HG03097 (cell line): ENCODE results near the gene NBPF1.
"Not testable (repeated sequence)": the region's sequence is repeated elsewhere in the genome, so short reads cannot be mapped to it uniquely, and the experiment has no call there.

ENCODE experiments used
- ATAC-seq: cut with Tn5 transposase; IDR thresholded peaks from one replicate; pipeline ENCODE4 v1.9.1; 2021; ENCODE audit not compliant: unreplicated experiment, low FRiP score

NBPF1 gene

GRCh38 chr1:16623812-16624719 is 10.7 kb upstream of the NBPF1 start:
- ATAC-seq = not testable (repeated sequence)

GRCh38 chr1:16623337-16623736 is 10.0 kb upstream of the NBPF1 start:
- ATAC-seq = not testable (repeated sequence)

GRCh38 chr1:16621681-16622315 is 8.4 kb upstream of the NBPF1 start:
- not testable (repeated sequence) for ATAC-seq

GRCh38 chr1:16621300-16621658 is 7.9 kb upstream of the NBPF1 start:
- ATAC-seq = no peak

DNA sequence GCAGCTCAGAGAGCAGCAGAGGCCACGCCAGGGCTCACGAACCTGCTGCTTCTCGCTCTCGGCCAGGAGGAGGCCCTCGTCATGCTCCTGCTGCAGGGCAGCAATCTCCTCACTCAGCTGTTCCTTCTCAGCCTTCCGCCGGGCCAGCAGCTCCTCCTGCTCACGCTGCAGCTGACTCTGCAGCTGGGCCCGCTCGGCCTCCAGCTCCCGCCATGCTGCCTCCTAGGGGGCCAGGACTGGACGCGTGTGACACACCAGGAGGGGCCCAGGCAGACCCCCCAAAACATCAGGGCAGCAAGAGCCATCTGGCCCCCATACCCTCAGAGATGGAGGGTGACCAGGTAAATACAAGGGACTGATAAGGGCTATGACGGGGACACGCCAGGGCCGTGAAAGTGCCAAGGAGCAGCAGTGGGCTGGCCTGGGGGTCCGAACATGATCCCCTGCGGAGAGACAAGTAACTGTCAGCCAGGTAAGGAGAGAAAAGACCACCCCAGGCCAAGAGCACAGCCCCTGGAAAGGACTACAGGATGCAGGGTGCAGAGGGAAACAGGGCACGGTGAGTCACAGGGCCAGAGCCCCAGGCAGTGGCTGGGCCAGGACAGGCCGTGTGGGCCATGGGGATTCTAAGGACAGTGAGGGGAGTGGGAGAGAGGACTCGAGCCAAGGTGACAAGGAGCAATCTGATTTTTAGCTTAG is 6.6 kb upstream of the NBPF1 start:
- ATAC-seq = not testable (repeated sequence)

- no peak for ATAC-seq
Measured at GRCh38 chr1:16618719-16619118, 5.4 kb upstream of the NBPF1 start.

DNA sequence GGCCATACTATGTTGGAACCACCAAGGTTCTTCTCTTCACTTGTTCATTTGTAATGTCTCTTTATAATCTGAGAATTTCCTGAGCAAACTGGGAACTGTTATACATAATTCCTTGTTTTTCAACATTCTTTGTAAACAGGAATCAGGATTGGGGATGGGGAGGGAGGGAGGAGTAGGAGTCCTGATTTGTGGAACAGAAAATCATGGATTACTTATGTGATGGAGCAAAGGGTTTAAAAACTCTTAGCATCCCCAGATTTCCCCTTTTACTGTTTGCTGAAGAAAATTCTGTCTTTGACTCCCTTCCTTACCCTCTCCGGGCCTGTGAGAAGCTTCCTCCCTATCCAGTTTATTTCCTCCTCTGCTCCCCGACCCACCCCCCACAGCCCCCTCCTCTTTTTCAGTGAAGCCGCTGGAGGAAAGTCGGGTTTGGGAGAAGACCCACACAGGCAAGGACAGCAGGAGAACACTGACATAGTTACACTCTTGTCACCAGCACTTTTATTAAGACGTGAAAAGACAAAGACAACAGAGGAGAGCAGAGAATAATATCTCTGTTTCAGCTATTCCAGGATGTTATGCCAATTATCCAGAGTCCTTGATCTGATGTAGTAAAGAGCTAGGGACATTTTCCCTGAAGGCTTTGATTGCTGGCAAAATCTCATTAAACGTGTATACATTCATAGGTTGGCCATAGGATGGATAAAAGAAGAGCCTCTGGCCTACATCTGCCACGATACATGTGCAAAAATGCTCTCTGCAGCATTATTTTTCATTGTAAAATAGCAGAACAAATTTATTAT is 4.6 kb upstream of the NBPF1 start:
- ATAC-seq = no peak

DNA sequence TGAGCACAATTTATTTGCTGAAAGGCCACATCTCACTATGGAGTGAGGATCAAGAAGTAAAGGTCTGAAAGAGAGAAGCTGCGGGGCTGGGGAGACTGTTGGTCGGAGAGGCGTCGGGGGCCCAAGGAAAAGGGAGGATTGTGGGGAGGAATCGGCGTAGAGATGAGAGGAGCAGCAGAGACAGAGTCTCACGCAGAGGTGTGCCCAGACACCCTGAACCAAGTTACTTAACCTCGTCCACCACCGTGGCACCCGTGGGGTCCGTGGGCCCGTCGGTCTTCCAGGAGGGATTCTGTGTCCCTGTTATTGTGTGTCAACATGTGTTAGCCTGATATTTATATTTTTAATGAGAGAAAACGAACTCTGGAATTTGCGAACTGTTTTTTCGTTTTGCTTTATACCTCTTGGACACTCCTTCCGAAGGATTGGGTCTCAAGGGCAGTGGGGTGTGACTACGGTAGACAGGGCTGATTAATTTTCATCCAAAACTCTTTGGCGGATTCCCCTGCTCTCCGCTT is 3.8 kb upstream of the NBPF1 start:
- ATAC-seq = no peak

- ATAC-seq = no peak
Measured at GRCh38 chr1:16615253-16616252, 2.2 kb upstream of the NBPF1 start.

DNA sequence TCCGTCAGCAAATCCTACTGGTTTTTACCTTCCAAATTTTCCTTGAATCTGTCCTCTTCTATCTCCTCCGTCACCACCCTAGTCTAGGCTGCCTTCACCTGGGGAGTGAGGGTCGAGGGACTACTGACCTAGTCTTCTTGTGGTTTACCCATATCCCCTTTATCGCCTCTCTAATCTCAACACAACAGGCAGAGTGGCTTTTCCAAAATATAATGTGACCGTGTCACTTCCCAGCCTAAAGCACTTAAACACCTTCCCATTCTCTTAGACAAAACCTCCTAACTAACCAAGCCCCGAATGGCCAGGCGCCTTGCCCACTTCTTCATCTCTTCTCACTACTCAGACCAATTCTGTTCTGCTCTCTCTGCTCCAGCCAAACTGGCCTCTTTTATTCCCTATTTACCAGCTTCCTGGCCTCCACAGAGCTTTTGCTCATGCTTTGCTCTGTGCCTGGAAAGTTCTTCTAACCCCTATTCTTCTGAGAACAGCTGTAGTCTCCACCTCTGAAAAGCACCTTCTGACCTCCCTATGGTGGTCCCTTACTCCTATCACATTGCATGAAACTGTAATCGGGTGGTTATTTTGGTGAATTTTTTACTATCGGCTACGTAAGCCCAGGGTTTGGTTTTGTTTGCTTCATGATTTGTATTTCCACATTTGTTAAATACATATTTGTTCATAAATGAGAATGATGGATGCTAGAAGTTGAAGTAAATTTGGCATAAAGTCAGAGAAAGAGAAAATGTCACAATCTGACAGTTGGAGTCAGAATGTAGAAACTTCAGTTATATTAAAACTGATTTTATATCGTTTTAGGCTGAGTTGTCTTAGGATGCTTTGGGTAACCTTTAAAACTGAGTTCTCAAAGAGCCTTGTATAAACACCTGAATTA is 1.2 kb upstream of the NBPF1 start:
- ATAC-seq = no peak

DNA sequence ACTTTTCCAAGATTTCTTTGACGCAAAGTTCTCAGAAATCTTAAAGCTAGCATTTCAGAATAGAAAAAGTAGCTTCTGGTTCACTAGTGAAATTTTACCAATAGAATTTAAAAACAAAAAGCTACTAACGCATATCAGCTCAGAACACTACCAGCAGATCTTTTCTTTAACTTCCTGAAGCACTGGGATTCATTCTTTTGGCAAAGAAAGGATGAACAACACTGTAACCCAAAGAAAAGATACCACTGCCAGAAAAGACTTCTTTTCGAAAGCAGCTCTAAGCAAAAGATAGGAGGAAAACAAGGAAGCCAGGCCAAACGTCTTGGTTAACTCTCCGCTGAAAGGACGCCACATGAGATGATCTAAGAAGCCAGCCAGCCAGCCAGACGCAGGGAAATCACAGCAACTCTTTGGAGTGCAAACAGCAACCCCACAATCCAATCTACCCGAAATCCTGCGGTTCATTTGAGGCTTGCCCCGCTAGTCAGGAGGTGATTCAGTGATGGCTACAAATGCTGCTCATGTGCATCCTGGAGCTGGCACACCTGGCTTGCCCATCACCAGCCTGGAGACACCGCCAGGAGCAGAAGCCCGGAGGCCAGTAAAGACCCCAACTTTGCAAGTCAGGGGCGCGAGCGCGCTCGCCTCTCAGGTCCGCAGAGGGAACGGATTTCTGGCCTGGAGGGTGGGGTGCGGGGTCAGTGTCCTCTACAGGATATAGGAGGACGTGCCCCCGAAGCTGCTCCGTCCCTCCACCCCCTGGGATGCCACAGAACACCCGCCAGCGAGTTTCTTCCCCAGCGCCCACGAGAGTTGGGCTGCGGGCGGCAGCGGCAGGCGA is 812 bp downstream of the NBPF1 start:
- ATAC-seq = no peak

GRCh38 chr1:16611981-16612331 is 1.4 kb downstream of the NBPF1 start:
- ATAC-seq = not testable (repeated sequence)

DNA sequence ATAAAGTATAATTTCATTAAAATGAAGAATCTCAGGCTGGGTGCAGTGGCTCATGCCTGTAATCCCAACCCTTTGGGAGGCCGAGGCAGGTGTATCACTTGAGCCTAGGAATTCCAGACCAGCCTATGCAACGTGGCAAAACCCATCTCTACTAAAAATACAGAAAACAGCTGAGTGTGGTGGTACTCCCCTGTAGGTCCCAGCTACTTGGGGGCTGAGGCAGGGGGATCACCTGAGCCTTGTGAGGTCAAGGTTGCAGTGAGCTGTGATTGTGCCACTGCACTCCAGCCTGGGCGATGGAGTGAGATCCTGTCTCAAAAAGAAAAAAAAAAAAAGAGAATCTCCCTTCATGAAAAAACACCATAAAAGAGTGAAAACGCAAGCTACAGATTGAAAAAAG is 2.2 kb downstream of the NBPF1 start:
- ATAC-seq = not testable (repeated sequence)

DNA sequence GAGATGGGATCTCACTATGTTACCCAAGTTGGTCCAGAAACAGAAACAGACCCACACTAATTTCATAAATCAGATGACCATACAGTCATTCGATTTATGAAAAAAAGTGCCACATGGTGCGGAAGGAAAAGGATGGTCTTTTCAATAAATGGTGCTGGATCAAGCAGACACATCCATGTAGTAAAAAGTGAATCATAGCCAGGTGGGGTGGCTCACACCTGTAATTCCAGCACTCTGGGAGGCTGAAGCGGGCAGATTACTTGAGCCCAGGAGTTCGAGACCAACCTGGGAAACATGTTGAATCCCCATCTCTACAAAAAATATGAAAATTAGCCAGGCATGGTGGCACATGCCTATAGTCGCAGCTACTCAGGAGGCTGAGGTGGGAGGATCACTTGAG is 2.8 kb downstream of the NBPF1 start:
- ATAC-seq = not testable (repeated sequence)

GRCh38 chr1:16609761-16610160 is 3.6 kb downstream of the NBPF1 start:
- ATAC-seq = not testable (repeated sequence)

DNA sequence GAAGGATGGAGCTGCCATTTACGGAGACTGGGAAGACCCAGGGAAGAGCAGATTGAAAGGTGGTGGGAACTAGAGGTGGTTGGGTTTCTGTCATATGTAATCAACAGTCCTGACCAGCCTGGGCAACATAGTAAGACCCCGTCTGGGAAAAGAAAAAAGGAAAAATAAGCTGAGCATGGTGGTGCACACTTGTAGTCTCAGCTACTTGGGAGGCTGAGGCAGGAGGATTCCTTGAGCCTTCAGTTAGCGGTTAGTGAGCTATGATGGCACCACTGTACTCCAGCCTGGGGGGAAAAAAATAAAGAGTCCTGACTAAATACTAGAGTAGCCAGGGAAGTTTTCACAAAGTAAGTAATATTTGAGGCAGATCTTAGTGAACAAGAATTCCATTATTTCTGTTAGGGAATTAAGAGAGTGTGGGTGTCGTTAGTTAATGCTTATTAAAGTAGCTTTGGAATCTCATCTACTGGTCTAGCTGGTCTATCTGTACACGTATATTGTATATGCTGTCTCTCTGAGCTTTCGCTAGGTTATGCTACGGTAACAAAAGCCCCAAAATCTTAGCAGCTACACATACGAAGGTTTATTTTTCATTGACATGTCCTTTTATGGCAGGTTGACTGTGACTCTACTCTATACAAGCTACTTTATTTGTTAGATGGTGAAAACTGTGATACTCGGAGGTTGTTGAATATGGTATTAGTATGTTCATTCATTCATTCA is 4.4 kb downstream of the NBPF1 start:
- ATAC-seq = no peak
